Activated T-cell treated with anti-CD3 and anti-CD28 coated beads, Interleukin-2, amount 50 U/mL, for 4 hours (primary cell): ENCODE measurements around the gene SEMA5B. TPM values are rescaled to one million over a fixed set of nuclear protein-coding genes. Genes with fewer than 3 reads are reported as not detected.

Source experiments
- ATAC-seq, 2 donors: fragments of 200-7000 bp; cut with Tn5 transposase; one replicate each; pipeline ENCODE4 v1.10.0; 2021
- DNase-seq: peaks from one replicate; pipeline ENCODE4 v3.0.0-alpha.2; 2020
- H3K27me3 Mint-ChIP-seq: one replicate; pipeline ENCODE4 v1.8.0; 2021; ENCODE audit warnings: low read depth, mixed read lengths
- H3K36me3 Mint-ChIP-seq: one replicate; pipeline ENCODE4 v1.8.0; 2022; ENCODE audit warnings: mixed read lengths; ENCODE audit not compliant: insufficient read depth
- H3K4me1 Mint-ChIP-seq: one replicate; pipeline ENCODE4 v1.8.0; 2021; ENCODE audit warnings: low read depth, mixed read lengths
- H3K4me3 Mint-ChIP-seq: one replicate; pipeline ENCODE4 v1.8.0; 2021; ENCODE audit warnings: mild to moderate bottlenecking, moderate library complexity, mixed read lengths
- H3K9me3 Mint-ChIP-seq: one replicate; pipeline ENCODE4 v1.8.0; 2021; ENCODE audit warnings: mixed read lengths
- total RNA-seq, 3 donors: library from RNA; stranded (reverse); gene quantifications; one replicate each; pipeline ENCODE4 v1.2.1, GENCODE V29; 2021

Gene SEMA5B
- total RNA-seq, 3 donors from 2014 or later: not detected

DNA sequence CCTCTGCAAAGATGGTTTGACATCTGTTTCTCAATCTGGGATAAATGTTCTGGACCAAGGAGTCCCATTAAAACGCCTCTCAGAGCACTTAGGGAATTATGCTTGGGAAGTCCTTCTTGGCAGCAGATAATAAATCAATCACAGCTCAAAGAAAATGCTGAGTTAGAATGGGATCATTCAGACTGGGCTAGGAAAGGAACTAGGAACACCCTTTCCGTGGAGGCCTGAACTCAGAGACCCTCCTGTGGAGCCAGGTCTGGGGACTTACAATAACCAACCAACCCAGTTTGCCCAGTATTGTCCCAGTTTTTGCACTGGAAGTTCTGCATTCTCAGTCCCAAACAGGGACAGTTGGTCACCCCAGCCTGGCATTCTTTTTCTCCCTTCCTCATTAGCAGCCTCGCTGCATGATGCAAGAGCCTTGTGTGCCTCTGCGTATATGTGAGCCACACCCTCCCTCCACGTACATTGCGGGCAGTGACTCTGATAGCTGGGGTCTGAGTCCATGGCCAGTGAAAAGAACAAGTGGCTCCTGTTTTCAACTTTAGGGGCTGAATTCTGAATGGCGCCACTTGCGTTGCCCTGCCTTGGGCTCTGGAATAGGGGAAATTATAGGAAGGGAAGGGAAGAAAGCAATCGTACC, 88.7 kb downstream of the SEMA5B start:
- Mint-ChIP-seq H3K4me1 (peaks cover 5% of the 10 kb centered on the region), H3K9me3 (no peaks in the 10 kb centered on the region), H3K27me3 (peaks cover 5% of the 10 kb centered on the region), H3K4me3 (no peak overlapping the region), H3K36me3 (no peaks in the 10 kb centered on the region)
- DNase-seq (no peak), ATAC-seq (no peak)

GRCh38 chr3:122937745-122938144, 89.8 kb downstream of the SEMA5B start:
- Mint-ChIP-seq H3K27me3 (peaks cover 5% of the 10 kb centered on the region), H3K4me3 (no peak overlapping the region), H3K4me1 (peaks cover 5% of the 10 kb centered on the region), H3K9me3 (no peaks in the 10 kb centered on the region), H3K36me3 (no peaks in the 10 kb centered on the region)
- no peak for ATAC-seq
- no peak for DNase-seq

- DNase-seq: no peak
Measured at GRCh38 chr3:122936986-122937385, 90.6 kb downstream of the SEMA5B start.

DNA sequence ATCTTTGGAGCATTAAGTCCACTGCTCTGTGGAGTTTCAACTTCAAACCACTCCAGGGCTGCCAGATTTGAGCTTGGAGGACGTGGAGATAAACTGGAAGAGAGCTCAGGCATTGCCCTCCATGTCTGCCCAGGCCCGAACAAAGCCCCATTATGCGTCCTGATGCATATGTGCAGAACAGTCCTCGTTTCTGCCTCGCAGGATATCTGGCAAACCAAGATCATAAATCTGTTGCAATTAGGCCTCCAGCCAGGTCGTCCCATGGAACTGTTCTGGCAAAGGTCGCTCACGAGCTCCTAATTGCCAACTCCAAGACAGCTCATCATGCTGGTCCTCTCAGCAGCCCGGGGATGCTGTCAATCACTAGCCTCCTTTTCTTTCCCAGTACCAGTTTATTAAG, 91.2 kb downstream of the SEMA5B start:
- DNase-seq: no peak
- peaks cover 5% of the 10 kb centered on the region for H3K27me3 Mint-ChIP-seq
- no peaks in the 10 kb centered on the region for H3K36me3 Mint-ChIP-seq
- H3K9me3 Mint-ChIP-seq: no peaks in the 10 kb centered on the region
- H3K4me1 Mint-ChIP-seq: peaks cover 5% of the 10 kb centered on the region
- ATAC-seq: no peak
- no peak overlapping the region for H3K4me3 Mint-ChIP-seq

More at GRCh38 chr3:122936986-122937385, 90.6 kb downstream of the SEMA5B start:
- no peak overlapping the region for H3K4me3 Mint-ChIP-seq
- H3K9me3 Mint-ChIP-seq: no peaks in the 10 kb centered on the region
- no peaks in the 10 kb centered on the region for H3K36me3 Mint-ChIP-seq
- ATAC-seq: no peak
- H3K4me1 Mint-ChIP-seq: peaks cover 5% of the 10 kb centered on the region
- H3K27me3 Mint-ChIP-seq: peaks cover 5% of the 10 kb centered on the region

DNA sequence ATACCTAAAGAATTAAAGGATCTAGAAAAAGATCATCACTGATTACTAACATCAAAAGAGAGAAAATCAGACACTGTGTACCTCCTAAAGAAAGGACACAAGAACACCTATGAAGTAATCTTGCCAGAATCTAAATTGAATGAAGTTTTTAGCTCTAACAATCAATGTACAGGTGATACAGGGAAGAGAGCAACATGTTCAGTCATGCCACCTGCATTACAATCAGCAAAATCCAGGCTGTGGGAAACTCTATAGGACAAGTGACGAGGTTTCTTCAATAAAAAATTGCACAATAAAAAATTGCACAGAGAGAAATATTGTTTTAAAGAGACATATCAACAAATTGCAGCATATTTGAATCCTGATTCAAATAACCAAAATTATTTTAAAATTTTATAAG, 93.3 kb downstream of the SEMA5B start:
- Mint-ChIP-seq H3K27me3 (peaks cover 5% of the 10 kb centered on the region), H3K4me3 (no peak overlapping the region), H3K36me3 (no peaks in the 10 kb centered on the region), H3K9me3 (no peaks in the 10 kb centered on the region), H3K4me1 (no peaks in the 10 kb centered on the region)
- DNase-seq (no peak), ATAC-seq (no peak)

DNA sequence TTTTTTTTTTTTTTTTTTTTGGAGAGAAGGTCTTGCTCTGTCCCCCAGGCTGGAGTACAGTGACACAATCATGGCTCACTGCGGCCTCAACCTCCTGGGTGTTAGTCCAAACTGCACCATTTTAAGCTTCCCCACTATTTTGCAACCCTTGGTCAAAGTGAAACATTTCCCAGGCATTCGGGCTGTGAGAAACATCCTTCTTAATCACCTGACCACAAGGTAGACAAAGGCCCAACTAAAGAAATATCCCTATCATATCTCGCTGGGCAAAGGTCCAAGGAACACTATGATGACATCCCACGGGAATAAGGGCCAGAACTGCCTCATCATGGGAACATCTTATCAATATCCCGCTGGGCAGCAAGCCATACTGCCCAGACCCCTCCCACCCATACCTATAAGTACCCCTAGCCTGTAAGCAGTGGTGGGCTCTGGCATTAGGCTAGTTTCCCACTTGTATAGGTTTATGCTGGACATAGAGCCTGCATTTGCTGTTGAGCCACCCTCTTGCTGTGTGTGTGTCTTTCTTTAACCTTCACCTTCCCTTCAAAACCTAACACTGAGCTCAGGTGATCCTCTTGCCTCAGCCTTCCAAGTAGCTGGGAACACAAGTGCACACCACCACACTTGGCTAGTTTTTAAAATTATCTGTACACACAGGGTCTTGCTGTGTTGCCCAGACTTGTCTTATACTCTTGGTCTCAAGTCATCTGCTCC, 95.2 kb downstream of the SEMA5B start:
- no peak overlapping the region for H3K4me3 Mint-ChIP-seq
- no peaks in the 10 kb centered on the region for H3K9me3 Mint-ChIP-seq
- DNase-seq (no peak), ATAC-seq (no peak)
- H3K4me1 Mint-ChIP-seq: no peaks in the 10 kb centered on the region
- H3K36me3 Mint-ChIP-seq: no peaks in the 10 kb centered on the region
- peaks cover 6% of the 10 kb centered on the region for H3K27me3 Mint-ChIP-seq

DNA sequence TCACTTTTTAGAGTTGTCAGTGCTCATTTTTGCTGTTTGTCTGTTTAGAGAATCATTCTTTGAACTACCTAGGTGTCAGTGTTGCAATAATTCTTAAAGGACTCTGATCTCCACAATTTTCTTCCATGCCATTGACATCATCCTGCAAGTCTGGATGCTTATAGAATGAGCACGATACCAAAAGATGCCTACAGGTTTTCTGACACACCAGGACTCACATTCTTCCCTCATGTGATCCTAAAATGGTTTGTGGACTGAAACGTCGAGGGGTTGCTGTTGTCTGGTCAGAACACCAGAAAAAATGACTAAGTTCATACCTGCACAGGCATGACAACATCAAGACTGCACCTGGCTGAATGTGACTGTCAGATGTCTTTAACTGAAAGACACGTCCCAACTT, 95.9 kb downstream of the SEMA5B start:
- no peak for ATAC-seq
- no peak for DNase-seq
- peaks cover 7% of the 10 kb centered on the region for H3K27me3 Mint-ChIP-seq
- H3K4me3 Mint-ChIP-seq: no peak overlapping the region
- H3K36me3 Mint-ChIP-seq: no peaks in the 10 kb centered on the region
- H3K4me1 Mint-ChIP-seq: no peaks in the 10 kb centered on the region
- no peaks in the 10 kb centered on the region for H3K9me3 Mint-ChIP-seq

DNA sequence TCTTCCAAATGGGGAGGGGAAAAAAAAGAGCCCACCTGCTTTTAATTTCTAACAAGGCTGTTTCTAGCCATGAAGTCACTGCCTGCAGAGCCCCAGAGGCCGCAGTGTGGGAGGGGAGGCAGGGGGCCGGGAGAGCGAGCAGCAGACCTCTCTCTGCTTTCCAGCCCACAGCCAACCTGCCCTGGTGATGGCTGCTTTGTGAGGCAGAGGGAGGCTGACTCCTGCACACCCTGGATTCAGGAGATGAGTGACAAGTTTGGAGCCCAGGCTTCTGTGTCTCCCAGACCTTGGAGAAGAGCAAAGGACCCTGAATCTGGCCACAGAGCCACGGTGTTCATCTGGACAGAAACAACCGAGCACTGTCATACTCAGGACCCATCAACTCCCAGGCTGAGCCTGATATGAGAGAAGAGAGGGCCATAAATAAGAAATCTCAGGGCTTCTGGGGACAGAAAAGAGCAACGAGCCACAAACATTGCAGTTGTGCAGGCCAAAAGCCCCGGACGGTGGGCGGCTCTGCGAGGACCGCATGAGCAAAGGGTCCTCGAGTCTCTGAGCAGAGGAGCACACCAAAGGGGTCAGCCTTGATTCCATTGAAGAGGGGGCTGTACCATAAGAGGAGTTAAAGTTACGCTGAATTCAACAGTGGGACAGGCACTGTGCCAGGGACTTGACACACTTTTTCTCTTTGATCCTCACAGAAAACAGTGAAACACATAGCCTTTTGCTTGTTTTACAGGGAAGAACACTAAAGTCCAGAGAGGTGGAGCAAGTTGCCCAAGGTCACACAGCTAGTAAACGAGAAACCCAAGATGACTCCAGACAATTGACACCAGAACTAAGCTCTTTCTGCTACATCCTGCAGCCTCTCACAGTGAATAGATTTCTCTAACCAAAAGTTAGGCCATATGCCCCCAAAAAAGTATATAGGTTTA, 97.2 kb downstream of the SEMA5B start:
- ATAC-seq (no peak), DNase-seq (no peak)
- Mint-ChIP-seq H3K4me1 (no peaks in the 10 kb centered on the region), H3K36me3 (no peaks in the 10 kb centered on the region), H3K4me3 (no peak overlapping the region), H3K9me3 (no peaks in the 10 kb centered on the region), H3K27me3 (peaks cover 2% of the 10 kb centered on the region)

DNA sequence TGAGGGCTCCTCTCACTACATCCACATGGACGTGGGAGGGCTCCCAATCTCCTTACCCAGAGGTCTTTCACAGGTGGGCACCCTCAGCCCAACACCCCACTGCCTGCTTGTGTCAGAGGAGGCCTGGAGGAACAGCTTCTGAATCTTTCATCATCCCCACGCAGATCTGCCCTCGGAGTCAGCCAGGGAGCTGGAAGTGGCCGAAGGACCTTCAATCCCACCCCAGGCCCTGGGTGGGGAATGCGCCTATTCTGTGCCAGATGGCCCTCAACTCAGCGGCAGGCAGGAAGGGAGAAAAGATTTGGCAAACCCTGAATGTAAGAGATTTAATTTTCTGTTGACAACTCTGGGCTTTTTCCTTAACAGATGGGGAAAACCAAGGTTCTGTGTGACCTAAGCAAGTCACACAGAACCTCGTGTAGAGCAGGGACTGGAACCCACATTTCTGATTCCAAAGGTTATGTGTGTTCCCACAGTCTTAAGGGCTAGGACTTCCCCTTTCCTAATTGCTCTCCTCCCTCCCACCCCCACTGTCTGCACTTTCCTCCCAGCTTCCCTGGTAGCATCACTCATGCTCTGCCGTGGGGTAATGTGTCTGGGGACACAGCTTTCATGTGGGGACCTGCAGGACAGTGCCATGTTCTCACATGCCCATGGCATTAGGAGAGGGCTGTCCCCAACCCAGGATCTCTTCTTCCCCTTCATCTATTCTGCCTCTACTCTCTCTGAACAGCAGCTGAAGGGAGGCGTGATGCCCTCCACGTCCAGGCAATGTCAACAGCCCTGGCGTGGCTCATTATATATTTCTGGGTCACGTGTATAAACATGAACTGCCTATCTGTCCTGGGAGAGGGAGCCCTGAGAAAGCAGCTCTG, 98.1 kb downstream of the SEMA5B start:
- Mint-ChIP-seq H3K9me3 (no peaks in the 10 kb centered on the region), H3K4me1 (no peaks in the 10 kb centered on the region)

GRCh38 chr3:122928396-122929187, 99.0 kb downstream of the SEMA5B start:
- Mint-ChIP-seq H3K27me3 (peaks cover 2% of the 10 kb centered on the region), H3K4me3 (no peak overlapping the region), H3K9me3 (no peaks in the 10 kb centered on the region), H3K36me3 (no peaks in the 10 kb centered on the region), H3K4me1 (no peaks in the 10 kb centered on the region)
- DNase-seq (no peak), ATAC-seq (no peak)

More for the DNA sequence above, 98.1 kb downstream of the SEMA5B start:
- no peak for ATAC-seq
- Mint-ChIP-seq H3K27me3 (peaks cover 2% of the 10 kb centered on the region), H3K36me3 (no peaks in the 10 kb centered on the region), H3K4me3 (no peak overlapping the region)
- DNase-seq: no peak

DNA sequence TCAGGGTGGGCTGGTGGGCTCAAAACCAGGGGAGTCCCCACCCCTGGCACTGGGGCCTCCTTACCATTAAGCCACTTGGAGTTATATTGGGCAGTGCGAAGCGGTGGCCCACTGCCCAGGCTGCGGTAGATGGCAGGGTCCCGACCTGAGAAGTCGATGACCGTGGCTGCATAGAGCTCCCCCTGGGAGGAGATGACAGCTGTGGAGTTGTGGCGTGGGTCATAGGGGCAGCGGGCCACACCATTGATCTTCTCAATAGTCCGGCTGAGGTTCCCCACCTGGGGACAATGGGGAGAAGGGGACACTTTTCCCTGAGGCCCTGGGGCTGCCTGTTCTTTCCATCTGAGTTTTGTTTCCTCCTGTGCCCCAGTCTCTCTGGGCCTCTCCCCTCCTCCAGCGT, 99.8 kb downstream of the SEMA5B start:
- ATAC-seq (no peak), DNase-seq (no peak)
- H3K9me3 Mint-ChIP-seq: no peaks in the 10 kb centered on the region
- peaks cover under 1% of the 10 kb centered on the region for H3K4me1 Mint-ChIP-seq
- peaks cover 2% of the 10 kb centered on the region for H3K27me3 Mint-ChIP-seq
- H3K4me3 Mint-ChIP-seq: no peak overlapping the region
- H3K36me3 Mint-ChIP-seq: no peaks in the 10 kb centered on the region

DNA sequence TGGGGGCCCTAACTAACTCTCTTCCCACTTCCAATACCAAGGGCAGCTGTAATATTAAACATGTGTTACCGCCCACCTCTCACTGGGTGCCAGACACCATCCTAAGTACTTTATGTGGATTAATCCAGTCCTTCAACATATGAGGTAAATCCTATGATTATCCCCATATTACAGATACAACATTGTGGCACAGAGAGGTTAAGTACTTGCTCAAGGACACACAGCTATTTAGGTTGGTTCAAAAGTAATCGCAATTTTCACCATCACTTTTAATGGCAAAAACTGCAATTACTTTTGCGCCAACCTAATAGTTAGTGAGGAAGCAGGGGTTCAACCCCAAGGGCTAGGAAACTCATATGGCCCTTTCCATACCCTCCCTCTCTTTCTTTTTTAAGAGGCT, 100.8 kb downstream of the SEMA5B start:
- peaks cover 2% of the 10 kb centered on the region for H3K4me1 Mint-ChIP-seq
- peaks cover 2% of the 10 kb centered on the region for H3K27me3 Mint-ChIP-seq
- H3K4me3 Mint-ChIP-seq: no peak overlapping the region
- ATAC-seq (no peak), DNase-seq (no peak)
- H3K9me3 Mint-ChIP-seq: no peaks in the 10 kb centered on the region
- no peaks in the 10 kb centered on the region for H3K36me3 Mint-ChIP-seq

DNA sequence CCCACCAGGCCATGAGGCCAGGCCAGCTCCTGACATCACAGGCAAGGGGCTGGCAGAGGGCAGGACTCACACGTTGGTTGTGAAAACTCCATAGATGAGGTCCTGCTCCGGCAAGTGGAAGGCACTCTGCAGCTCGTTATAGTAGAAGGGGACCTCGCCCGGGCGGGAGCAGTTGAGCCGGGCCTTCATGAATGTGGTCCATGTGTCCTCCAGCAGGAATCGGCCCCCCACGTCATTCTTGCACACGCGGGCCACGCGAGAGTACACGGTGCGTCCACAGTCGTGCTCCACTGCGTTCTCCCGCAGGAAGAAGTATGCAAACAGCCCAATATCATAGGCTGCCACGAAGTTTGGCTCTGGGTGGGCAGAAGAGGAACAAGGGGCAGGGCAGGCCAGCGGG, 101.2 kb downstream of the SEMA5B start:
- Mint-ChIP-seq H3K4me1 (peaks cover 2% of the 10 kb centered on the region), H3K27me3 (peaks cover 4% of the 10 kb centered on the region), H3K9me3 (no peaks in the 10 kb centered on the region), H3K4me3 (no peak overlapping the region), H3K36me3 (no peaks in the 10 kb centered on the region)
- no peak for DNase-seq
- ATAC-seq: no peak
